IMR-90 (cell line): ENCODE measurements around the gene C5orf15. TPM values are rescaled to one million over a fixed set of nuclear protein-coding genes. Genes with fewer than 3 reads are reported as not detected.

Experiments used
- ATAC-seq: fragments of 200-7000 bp; cut with Tn5 transposase; 2 replicates; pipeline ENCODE4 v1.9.1; 2020; ENCODE audit warnings: low read depth, mild to moderate bottlenecking, moderate library complexity
- BruUV-seq: library from RNA; stranded (reverse); fragments of 400-500 nt; replicated peaks from 2 replicates; lab custom pipeline; 2021; lab: Mats Ljungman, UMichigan
- CTCF ChIA-PET: fragments of 300-600 bp; formaldehyde crosslinking; extraction: SDS; loops from one replicate; lab custom pipeline; 2021; ENCODE audit warnings: antibody characterized with exemption; lab: Yijun Ruan, JAX
- POLR2A ChIA-PET: fragments of 300-600 bp; sonication (Branson Sonifier 250); formaldehyde crosslinking; loops from one replicate; lab custom pipeline; 2022; ENCODE audit warnings: antibody characterized with exemption; ENCODE audit not compliant: unreplicated experiment; lab: Charles Lee
- DNase-seq: peaks from one replicate; pipeline ENCODE4 v3.0.0; 2013
- H2AFZ ChIP-seq: replicated peaks from 2 replicates; pipeline ENCODE3; 2013; ENCODE audit warnings: low read length, mild to moderate bottlenecking; ENCODE audit not compliant: poor library complexity
- H2AK5ac ChIP-seq: 2 replicates; pipeline ENCODE4 v1.6.1; 2013; ENCODE audit warnings: low read depth, low read length, inconsistent platforms
- H2AK9ac ChIP-seq: replicated peaks from 2 replicates; pipeline ENCODE3; 2013; ENCODE audit warnings: mild to moderate bottlenecking, low read depth, low read length, moderate library complexity; ENCODE audit not compliant: poor library complexity
- H2BK120ac ChIP-seq: 2 replicates; pipeline ENCODE4 v1.6.1; 2013; ENCODE audit warnings: low read depth, low read length, inconsistent platforms
- H2BK15ac ChIP-seq: 3 replicates; pipeline ENCODE4 v1.6.1; 2013; ENCODE audit warnings: low read depth, low read length, inconsistent platforms
- H2BK20ac ChIP-seq: 2 replicates; pipeline ENCODE4 v1.6.1; 2013; ENCODE audit warnings: low read depth, mild to moderate bottlenecking, inconsistent platforms, low read length, moderate library complexity
- H2BK5ac ChIP-seq: 2 replicates; pipeline ENCODE4 v1.6.1; 2013; ENCODE audit warnings: mild to moderate bottlenecking, low read depth, low read length, inconsistent platforms; ENCODE audit not compliant: poor library complexity, severe bottlenecking
- H3K14ac ChIP-seq: replicated peaks from 2 replicates; pipeline ENCODE4 v1.6.1; 2013; ENCODE audit warnings: low read depth, low read length, inconsistent platforms
- H3K18ac ChIP-seq: 2 replicates; pipeline ENCODE4 v1.6.1; 2013; ENCODE audit warnings: low read depth, low read length, control low read depth
- H3K23ac ChIP-seq: 2 replicates; pipeline ENCODE4 v1.6.1; 2013; ENCODE audit warnings: low read depth, low read length, inconsistent platforms
- H3K27ac ChIP-seq: 2 replicates; pipeline ENCODE4 v1.5.1; 2013; ENCODE audit warnings: mild to moderate bottlenecking, control low read depth, low read length; ENCODE audit not compliant: insufficient read depth
- H3K27me3 ChIP-seq: 2 replicates; pipeline ENCODE4 v1.6.1; 2013; ENCODE audit warnings: low read length; ENCODE audit not compliant: control insufficient read depth, insufficient read depth
- H3K36me3 ChIP-seq: 2 replicates; pipeline ENCODE4 v1.6.1; 2013; ENCODE audit warnings: low read length, mixed read lengths; ENCODE audit not compliant: control insufficient read depth, insufficient read depth
- H3K4ac ChIP-seq: 2 replicates; pipeline ENCODE4 v1.6.1; 2013; ENCODE audit warnings: low read depth, low read length, inconsistent platforms
- H3K4me1 ChIP-seq: 2 replicates; pipeline ENCODE4 v1.6.1; 2013; ENCODE audit warnings: low read length, mixed read lengths; ENCODE audit not compliant: control insufficient read depth, insufficient read depth
- H3K4me2 ChIP-seq: 2 replicates; pipeline ENCODE4 v1.6.1; 2013; ENCODE audit warnings: low read depth, mild to moderate bottlenecking, control low read depth, low read length, moderate library complexity
- H3K4me3 ChIP-seq: 2 replicates; pipeline ENCODE4 v1.5.1; 2013; ENCODE audit warnings: low read depth, mild to moderate bottlenecking, control low read depth, low read length, moderate library complexity; ENCODE audit not compliant: insufficient read depth
- H3K56ac ChIP-seq: 2 replicates; pipeline ENCODE4 v1.6.1; 2013; ENCODE audit warnings: low read length, inconsistent platforms; ENCODE audit not compliant: insufficient read depth; ENCODE audit errors: extremely low read depth
- H3K79me1 ChIP-seq, 2 experiments: 2 replicates each; pipeline ENCODE4 v1.6.1; 2013; ENCODE audit warnings: low read length in 2 of 2, inconsistent platforms in 1 of 2, low read depth in 1 of 2
- H3K9ac ChIP-seq: 2 replicates; pipeline ENCODE4 v1.6.1; 2013; ENCODE audit warnings: low read depth, low read length, control low read depth
- H3K9me1 ChIP-seq: 2 replicates; pipeline ENCODE4 v1.6.1; 2013; ENCODE audit warnings: low read length, inconsistent platforms; ENCODE audit not compliant: insufficient read depth
- H3K9me3 ChIP-seq: 2 replicates; pipeline ENCODE4 v1.6.1; 2013; ENCODE audit warnings: low read length; ENCODE audit not compliant: control insufficient read depth, insufficient read depth
- H4K20me1 ChIP-seq: 2 replicates; pipeline ENCODE4 v1.6.1; 2013; ENCODE audit warnings: low read length, inconsistent platforms; ENCODE audit not compliant: insufficient read depth
- H4K5ac ChIP-seq: 2 replicates; pipeline ENCODE4 v1.6.1; 2013; ENCODE audit warnings: mild to moderate bottlenecking, low read depth, low read length, control low read depth
- H4K8ac ChIP-seq, 2 experiments: 2 replicates each; pipeline ENCODE4 v1.6.1; 2013; ENCODE audit warnings: low read depth in 2 of 2, low read length in 2 of 2, control low read depth in 1 of 2, inconsistent platforms in 1 of 2
- H4K91ac ChIP-seq: 2 replicates; pipeline ENCODE4 v1.6.1; 2013; ENCODE audit warnings: low read depth, low read length, inconsistent platforms; ENCODE audit not compliant: insufficient read depth
- BHLHE40 ChIP-seq: fragments of 150-350 bp; IDR thresholded peaks from 2 replicates; pipeline ENCODE4 v1.6.1; 2016; ENCODE audit warnings: mild to moderate bottlenecking, low read depth, low read length
- CHD1 ChIP-seq: IDR thresholded peaks from 2 replicates; pipeline ENCODE4 v1.6.1; 2012; ENCODE audit warnings: low read depth, low read length, improper control_type of control experiment
- ELK1 ChIP-seq: fragments of 150-350 bp; IDR thresholded peaks from 2 replicates; pipeline ENCODE4 v1.6.1; 2016; ENCODE audit warnings: low read depth, mild to moderate bottlenecking, low read length, moderate library complexity, borderline replicate concordance
- MAFK ChIP-seq: IDR thresholded peaks from 2 replicates; pipeline ENCODE4 v1.6.1; 2012; ENCODE audit warnings: low read depth, low read length, improper control_type of control experiment
- MAZ ChIP-seq: IDR thresholded peaks from 2 replicates; pipeline ENCODE4 v1.6.1; 2012; ENCODE audit warnings: low read depth, mild to moderate bottlenecking, low read length, improper control_type of control experiment, moderate library complexity, borderline replicate concordance
- MXI1 ChIP-seq: IDR thresholded peaks from 2 replicates; pipeline ENCODE4 v1.6.1; 2012; ENCODE audit warnings: low read depth, mild to moderate bottlenecking, low read length, moderate library complexity, borderline replicate concordance
- NFE2L2 ChIP-seq: fragments of 150-350 bp; IDR thresholded peaks from 2 replicates; pipeline ENCODE4 v1.6.1; 2016; ENCODE audit warnings: low read depth, mild to moderate bottlenecking, low read length
- POLR2A ChIP-seq: IDR thresholded peaks from 2 replicates; pipeline ENCODE4 v1.6.1; 2012; ENCODE audit warnings: mild to moderate bottlenecking, low read depth, low read length
- RAD21 ChIP-seq: IDR thresholded peaks from 2 replicates; pipeline ENCODE4 v1.6.1; 2012; ENCODE audit warnings: low read length, improper control_type of control experiment
- RFX5 ChIP-seq: IDR thresholded peaks from 2 replicates; pipeline ENCODE4 v1.8.0; 2012; ENCODE audit warnings: low read depth, mild to moderate bottlenecking, low read length, moderate library complexity
- SMC3 ChIP-seq: fragments of 150-350 bp; IDR thresholded peaks from 2 replicates; pipeline ENCODE4 v1.6.1; 2016; ENCODE audit warnings: low read depth, mild to moderate bottlenecking, antibody characterized with exemption, low read length, moderate library complexity
- USF2 ChIP-seq: fragments of 150-350 bp; IDR thresholded peaks from 2 replicates; pipeline ENCODE4 v1.6.1; 2017; ENCODE audit warnings: mild to moderate bottlenecking, antibody characterized with exemption, low read length, low read depth
- WGBS, 2 experiments: methylation state at CpG; one replicate each; pipeline versions ENCODE4 v1.1.5 to v1.1.7; 2013; ENCODE audit warnings: missing lambda C conversion rate in 2 of 2; ENCODE audit not compliant: insufficient read length in 1 of 2; ENCODE audit errors: extremely low coverage in 2 of 2; 5-methylcytosine and 5-hydroxymethylcytosine counted together
- dilution Hi-C: fragments of 300-500 bp; cut with HindIII; formaldehyde crosslinking; loops from one replicate; pipeline ENCODE4 v1.14.3; 2018; ENCODE audit warnings: low sequenced_read_pairs; ENCODE audit not compliant: unreplicated experiment
- in situ Hi-C: fragments of 300-500 bp; cut with MboI; formaldehyde crosslinking; loops from 3 replicates; pipeline ENCODE4 v1.14.3; 2019; ENCODE audit warnings: low sequenced_read_pairs, inconsistent platforms, mixed read lengths
- intact Hi-C: fragments of 100-400 bp; cut with micrococcal nuclease; formaldehyde crosslinking; loops from 2 replicates; pipeline ENCODE4 v1.10.0; 2022
- polyA plus RNA-seq, 3 experiments: library from polyadenylated mRNA; depleted of rRNA; stranded (reverse); fragments of >200 nt; gene quantifications; 2 replicates each; pipeline ENCODE4 v1.2.3, GENCODE V29; 2012; ENCODE audit warnings: low replicate concordance in 1 of 3
- total RNA-seq: library from RNA; depleted of rRNA; stranded (reverse); fragments of >200 nt; gene quantifications from 2 replicates; pipeline ENCODE4 v1.2.3, GENCODE V29; 2012

The C5orf15 gene
- total and polyA plus RNA-seq, 2 of the 4 experiments (the other 2 are of a cell fraction): 35.1 to 73.5 TPM

- in situ Hi-C loops: no loop called here
- ATAC-seq: peak; percentile 81
- H4K91ac ChIP-seq: no peak overlapping the region
Measured at GRCh38 chr5:133993185-133993936, 24.9 kb upstream of the C5orf15 start.

More at GRCh38 chr5:133993185-133993936, 24.9 kb upstream of the C5orf15 start:
- H2BK20ac ChIP-seq: no peak overlapping the region
- peaks cover 34% of the 10 kb centered on the region for H3K4me1 ChIP-seq
- peak; percentile 82 for DNase-seq
- intact Hi-C loops (loop anchor here (5.0 kb wide), 1 partner anchor 826 kb away; no protein-coding TSS in a partner anchor), dilution Hi-C loops (no loop called here)
- H2BK120ac ChIP-seq: no peak overlapping the region
- H3K4ac ChIP-seq: no peak overlapping the region
- H2BK15ac ChIP-seq: no peak overlapping the region
- no peak overlapping the region for H3K9ac ChIP-seq
- no peaks in the 10 kb centered on the region for H3K27me3 ChIP-seq
- ChIA-PET POLR2A (no interaction called here), CTCF (interaction anchor here (1.0 to 2.1 kb wide), 2 partner anchors 10 to 14 kb away, joined by 3 to 12 read pairs; no protein-coding TSS in a partner anchor)
- H4K20me1 ChIP-seq: peaks cover 90% of the 10 kb centered on the region
- no peak overlapping the region for H2AK5ac ChIP-seq
- H3K36me3 ChIP-seq: peaks cover 22% of the 10 kb centered on the region
- H3K79me1 ChIP-seq: peaks cover 20 to 83% of the 10 kb centered on the region in 2 experiments
- no peak overlapping the region for H4K5ac ChIP-seq
- H3K4me3 ChIP-seq: no peak overlapping the region
- H3K4me2 ChIP-seq: peak overlapping the region; percentile 32; the same call in 1 of the 2 replicates
- BruUV-seq: no TSS peak
- no peak overlapping the region for H2AK9ac ChIP-seq
- no peaks in the 10 kb centered on the region for H3K9me3 ChIP-seq
- WGBS, 2 experiments: 0% methylated on average over 1 of the region's 2 CpGs; no CpG with 5 or more reads in 1 of the 2 experiments
- no peak overlapping the region for H2BK5ac ChIP-seq
- H3K9me1 ChIP-seq: peaks cover 45% of the 10 kb centered on the region
- no peak overlapping the region for H3K18ac ChIP-seq
- H3K23ac ChIP-seq: no peak overlapping the region; the same call in 1 of the 2 replicates
- H3K56ac ChIP-seq: no peak overlapping the region
- H3K14ac ChIP-seq: no peak overlapping the region
- H3K27ac ChIP-seq: no peak overlapping the region
- H2AFZ ChIP-seq: no peak overlapping the region
- TF ChIP-seq RFX5 (no peak), SMC3 (no peak), RAD21 (no peak), ELK1 (no peak), MAZ (no peak), BHLHE40 (no peak), USF2 (no peak), NFE2L2 (no peak), CHD1 (no peak), POLR2A (no peak), MXI1 (no peak), MAFK (no peak)
- no peak overlapping the region for H4K8ac ChIP-seq
